Spinal cord (tissue), 10 donors: Measurements from ENCODE around the gene TGFBR3. TPM values are rescaled to one million over a fixed set of nuclear protein-coding genes. Genes with fewer than 3 reads are reported as not detected.

Experiments
- DNase-seq, 6 donors: peaks; one replicate each; pipeline versions ENCODE4 v3.0.0 to v3.0.0-alpha.2; 2013 to 2015; ENCODE audit warnings: low spot score in 6 of 6, low read depth in 4 of 6
- H3K27ac ChIP-seq: one replicate; pipeline ENCODE4 v1.5.1; 2013; ENCODE audit warnings: low read depth, low read length, control low read depth
- H3K27me3 ChIP-seq: one replicate; pipeline ENCODE4 v1.6.1; 2013; ENCODE audit warnings: low read length; ENCODE audit not compliant: control insufficient read depth, insufficient read depth
- H3K36me3 ChIP-seq: one replicate; pipeline ENCODE4 v1.6.1; 2013; ENCODE audit warnings: low read length; ENCODE audit not compliant: control insufficient read depth, insufficient read depth
- H3K4me1 ChIP-seq: one replicate; pipeline ENCODE4 v1.6.1; 2013; ENCODE audit warnings: low read length; ENCODE audit not compliant: control insufficient read depth, insufficient read depth
- H3K4me3 ChIP-seq: one replicate; pipeline ENCODE4 v1.5.1; 2013; ENCODE audit warnings: low read depth, low read length, control low read depth
- H3K9me3 ChIP-seq: one replicate; pipeline ENCODE4 v1.6.1; 2013; ENCODE audit warnings: low read length; ENCODE audit not compliant: control insufficient read depth, insufficient read depth
- WGBS: methylation state at CpG from one replicate; pipeline ENCODE4 v1.1.5; 2013; ENCODE audit warnings: missing lambda C conversion rate; ENCODE audit not compliant: insufficient coverage; 5-methylcytosine and 5-hydroxymethylcytosine counted together
- polyA plus RNA-seq, 2 donors: library from polyadenylated mRNA; unstranded; fragments of 120-200 nt; gene quantifications; one replicate each; pipeline ENCODE4 v1.2.1, GENCODE V29; 2013; ENCODE audit not compliant: insufficient read length in 2 of 2
- total RNA-seq, 2 donors: library from RNA; depleted of rRNA in 1 of 2; stranded (reverse); fragments of 120-200 nt in 1 of 2; fragments of >200 nt in 1 of 2; gene quantifications; one replicate each; pipeline versions ENCODE4 v1.2.3 to v1.2.4, GENCODE V29; 2013 to 2014
- donor health status: healthy.

TGFBR3 gene
- total and polyA plus RNA-seq, 4 donors, result 8.0 to 99.8 (median 30.0) TPM

GRCh38 chr1:91885213-91885715 lies 687 bp downstream of the TGFBR3 start:
- Histone ChIP-seq H3K27me3 (peaks cover 2% of the 10 kb centered on the region), H3K27ac (peak overlapping the region; percentile 91), H3K9me3 (no peaks in the 10 kb centered on the region), H3K36me3 (no peaks in the 10 kb centered on the region), H3K4me1 (peaks cover 18% of the 10 kb centered on the region), H3K4me3 (peak overlapping the region; percentile 61)
- 0% methylated on average over 41 of the region's 42 CpGs for WGBS
- DNase-seq, result no peak

DNA sequence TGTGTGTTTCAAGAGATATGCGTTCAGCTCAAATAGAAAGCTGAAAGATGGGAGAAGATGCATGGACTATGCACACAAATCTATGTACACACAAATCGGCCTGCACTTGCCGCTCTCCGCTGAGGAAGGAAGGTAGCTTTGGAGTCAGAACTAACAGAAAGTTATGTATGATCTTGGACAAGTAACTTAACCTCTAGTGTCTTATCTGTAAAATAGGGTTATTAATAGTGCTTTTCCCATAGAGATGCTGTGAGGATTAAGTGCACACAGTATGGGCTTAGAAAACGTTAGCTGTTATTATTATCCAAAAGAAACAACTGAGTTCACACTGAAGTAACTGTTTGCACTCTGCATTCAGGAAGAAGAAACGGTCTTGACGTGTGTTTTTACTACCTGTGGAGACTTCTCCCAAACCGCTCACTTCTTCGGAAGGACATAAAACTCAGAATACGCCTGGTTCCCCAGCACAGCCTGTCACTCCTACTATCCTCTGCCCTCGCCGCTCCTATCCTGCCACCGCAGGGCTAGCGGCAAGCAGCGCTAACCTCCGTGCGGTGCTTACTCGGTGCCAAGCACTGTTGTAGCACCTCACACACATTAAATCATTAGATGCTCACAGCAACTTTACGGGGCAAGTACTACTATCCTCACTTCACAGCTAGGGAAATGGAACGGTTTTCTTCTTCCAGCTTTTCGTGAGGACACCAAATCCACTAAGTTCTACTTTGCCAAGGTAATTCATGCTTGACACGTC lies 1.3 kb downstream of the TGFBR3 start:
- Histone ChIP-seq H3K4me1 (peaks cover 18% of the 10 kb centered on the region), H3K27ac (peak overlapping the region; percentile 91), H3K9me3 (no peaks in the 10 kb centered on the region), H3K27me3 (peaks cover 2% of the 10 kb centered on the region), H3K36me3 (no peaks in the 10 kb centered on the region), H3K4me3 (peak overlapping the region; percentile 61)
- WGBS, result 13% methylated on average over 21 of the region's 22 CpGs
- peak in 2 of 6 donors; percentile 51 to 52 for DNase-seq

DNA sequence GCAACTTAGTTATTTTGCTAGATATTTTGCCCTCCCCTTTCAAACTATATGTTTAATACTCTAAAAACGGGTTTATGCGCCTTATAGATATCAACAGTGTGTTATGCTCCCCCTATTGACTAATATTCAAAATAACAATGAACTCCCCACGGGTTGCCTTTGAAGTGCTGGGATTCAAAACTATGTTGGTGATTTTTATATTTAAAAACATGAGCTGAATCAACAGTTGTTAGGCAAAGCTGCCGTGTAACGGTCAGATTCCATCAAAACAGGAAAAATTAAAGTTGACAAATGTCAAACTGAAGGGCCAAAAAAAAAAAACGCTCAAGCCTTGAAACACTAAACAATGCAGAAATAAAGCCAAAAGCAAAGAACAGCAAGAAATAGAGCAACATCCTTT lies 2.5 kb downstream of the TGFBR3 start:
- H3K4me1 ChIP-seq, result peaks cover 18% of the 10 kb centered on the region
- peak overlapping the region; percentile 61 for H3K4me3 ChIP-seq
- H3K36me3 ChIP-seq, result no peaks in the 10 kb centered on the region
- peak overlapping the region; percentile 27 for H3K27ac ChIP-seq
- peak in 2 of 6 donors; percentile 32 to 51 for DNase-seq
- no peaks in the 10 kb centered on the region for H3K9me3 ChIP-seq
- WGBS, result no CpG with 5 or more reads among the region's 6 CpGs
- H3K27me3 ChIP-seq, result peaks cover 2% of the 10 kb centered on the region

DNA sequence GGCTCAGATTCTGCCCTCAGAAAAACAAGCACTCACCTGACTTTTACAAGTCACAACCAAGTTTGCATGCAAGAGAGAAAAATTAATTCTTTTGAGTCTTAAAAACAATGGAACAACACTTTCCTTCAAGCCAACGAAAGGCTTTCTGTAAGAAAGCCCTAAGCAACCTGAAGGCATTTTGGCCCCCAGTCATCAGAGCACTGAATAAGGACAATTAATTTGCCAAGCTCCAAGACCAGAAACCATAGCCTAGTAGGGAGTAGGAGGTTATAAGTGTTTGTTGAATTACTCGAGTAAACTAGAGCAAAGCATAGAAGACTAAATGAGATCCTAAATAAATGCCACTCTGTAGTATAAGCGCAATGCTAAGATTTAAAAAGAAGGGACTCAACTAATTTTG lies 4.7 kb downstream of the TGFBR3 start:
- Histone ChIP-seq H3K4me1 (peaks cover 13% of the 10 kb centered on the region), H3K4me3 (no peak overlapping the region), H3K27ac (no peak overlapping the region), H3K9me3 (no peaks in the 10 kb centered on the region), H3K27me3 (peaks cover 2% of the 10 kb centered on the region), H3K36me3 (no peaks in the 10 kb centered on the region)
- no CpG with 5 or more reads among the region's 3 CpGs for WGBS
- no peak for DNase-seq

- Histone ChIP-seq H3K36me3 (no peaks in the 10 kb centered on the region), H3K27me3 (peaks cover 2% of the 10 kb centered on the region), H3K4me3 (no peak overlapping the region), H3K4me1 (peaks cover 4% of the 10 kb centered on the region), H3K9me3 (no peaks in the 10 kb centered on the region), H3K27ac (no peak overlapping the region)
- peak in 2 of 6 donors; percentile 32 to 38 for DNase-seq
Measured at GRCh38 chr1:91879733-91880132, 6.2 kb downstream of the TGFBR3 start.

- H3K4me3 ChIP-seq, result no peak overlapping the region
- H3K27me3 ChIP-seq, result no peaks in the 10 kb centered on the region
- H3K27ac ChIP-seq, result no peak overlapping the region
- DNase-seq, result no peak
- H3K9me3 ChIP-seq, result no peaks in the 10 kb centered on the region
- WGBS, result no CpG with 5 or more reads among the region's 5 CpGs
- no peaks in the 10 kb centered on the region for H3K36me3 ChIP-seq
- peaks cover 3% of the 10 kb centered on the region for H3K4me1 ChIP-seq
Measured at GRCh38 chr1:91877574-91878208, 8.3 kb downstream of the TGFBR3 start.

DNA sequence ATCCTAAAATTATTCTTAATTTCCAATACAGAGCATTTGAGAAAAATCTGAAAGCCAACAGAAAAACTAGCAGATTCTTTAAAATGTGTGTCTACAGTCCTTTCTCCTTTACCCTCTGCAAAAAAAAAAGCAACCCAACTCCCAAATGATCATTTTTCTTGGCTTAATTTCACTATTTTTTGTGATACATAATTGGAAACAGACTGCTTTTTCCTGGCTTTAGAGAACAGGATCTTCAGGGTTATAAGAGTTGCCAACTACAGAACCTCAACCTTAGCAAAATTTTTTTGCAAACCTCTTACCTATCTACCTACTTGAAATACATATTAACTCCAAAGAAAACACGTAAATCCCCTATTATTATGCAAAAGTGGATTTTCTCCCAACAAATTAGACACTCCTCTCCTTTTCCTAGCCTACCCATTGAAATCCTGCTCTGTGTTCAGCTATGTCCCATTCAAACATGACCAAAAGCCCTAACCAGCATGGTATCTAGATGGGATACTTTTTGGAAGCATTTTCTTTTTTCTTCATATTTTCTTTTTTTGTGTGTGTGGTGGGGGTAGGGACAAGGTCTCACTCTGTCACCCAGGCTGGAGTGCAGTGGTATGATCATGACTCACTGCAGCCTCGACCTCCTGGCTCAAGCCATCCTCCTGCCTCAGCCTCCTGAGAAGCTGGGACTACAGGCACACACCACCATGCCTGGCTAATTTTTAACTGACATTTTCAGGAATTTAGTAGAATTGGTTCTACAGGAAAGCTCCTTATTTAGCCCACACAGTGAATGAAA lies 9.0 kb downstream of the TGFBR3 start:
- Histone ChIP-seq H3K27ac (no peak overlapping the region), H3K4me3 (no peak overlapping the region), H3K27me3 (no peaks in the 10 kb centered on the region), H3K9me3 (no peaks in the 10 kb centered on the region), H3K36me3 (no peaks in the 10 kb centered on the region), H3K4me1 (peaks cover 3% of the 10 kb centered on the region)
- WGBS, result 82% methylated on average over 2 of the region's 2 CpGs
- peak in 1 of 6 donors; percentile 27 for DNase-seq

DNA sequence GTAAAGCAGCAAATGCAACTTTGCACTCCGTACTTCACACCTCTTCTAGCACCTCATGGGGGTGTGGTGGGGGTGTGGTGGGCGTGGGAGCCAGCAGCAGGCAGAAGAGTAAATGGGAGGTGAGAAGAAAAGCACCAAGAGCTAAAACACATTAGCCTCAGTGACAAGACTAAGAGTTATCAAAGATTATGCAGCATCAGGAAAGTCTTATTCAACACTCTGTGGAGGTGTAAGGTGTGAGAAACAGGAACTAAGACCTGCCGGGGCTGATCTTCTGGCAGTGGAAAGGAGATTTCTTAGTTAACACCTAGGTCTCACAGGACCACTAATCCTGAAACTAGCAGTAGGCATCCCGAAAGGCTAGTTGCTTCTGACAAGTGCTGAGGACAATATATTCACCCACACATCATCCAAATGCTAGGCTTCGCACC lies 9.9 kb downstream of the TGFBR3 start:
- Histone ChIP-seq H3K9me3 (no peaks in the 10 kb centered on the region), H3K4me1 (no peaks in the 10 kb centered on the region), H3K36me3 (no peaks in the 10 kb centered on the region), H3K4me3 (no peak overlapping the region), H3K27me3 (no peaks in the 10 kb centered on the region), H3K27ac (peak overlapping the region; percentile 25)
- no peak for DNase-seq
- WGBS, result 89% methylated on average over 2 of the region's 5 CpGs

- 100% methylated on average over 4 of the region's 4 CpGs for WGBS
- Histone ChIP-seq H3K36me3 (no peaks in the 10 kb centered on the region), H3K4me1 (no peaks in the 10 kb centered on the region), H3K27ac (peak overlapping the region; percentile 25), H3K27me3 (no peaks in the 10 kb centered on the region), H3K9me3 (no peaks in the 10 kb centered on the region), H3K4me3 (no peak overlapping the region)
- no peak for DNase-seq
Measured at GRCh38 chr1:91874167-91874566, 11.8 kb downstream of the TGFBR3 start.
